Natural killer cell (primary cell): ENCODE results near the gene TBRG4. TPM values are rescaled to one million over a fixed set of nuclear protein-coding genes. Genes with fewer than 3 reads are reported as not detected.

ENCODE experiments used
- ATAC-seq, 3 donors: fragments of 150-1000 bp in 2 of 3; fragments of 200-7000 bp in 1 of 3; cut with Tn5 transposase; 1 replicate in 1 of 3; 2 replicates in 2 of 3; pipeline ENCODE4 v1.10.0; 2021; ENCODE audit warnings: mild to moderate bottlenecking in 2 of 3, moderate library complexity in 2 of 3
- DNase-seq, 2 donors: peaks; one replicate each; pipeline versions ENCODE4 v3.0.0 to v3.0.0-alpha.2; 2013 to 2021; ENCODE audit warnings: mixed read lengths in 1 of 2
- H3K27ac ChIP-seq: one replicate; pipeline ENCODE4 v1.5.1; 2013; ENCODE audit warnings: mild to moderate bottlenecking, low read length
- H3K27me3 ChIP-seq: one replicate; pipeline ENCODE4 v1.6.1; 2013; ENCODE audit warnings: low read length; ENCODE audit not compliant: control insufficient read depth, insufficient read depth
- H3K36me3 ChIP-seq: one replicate; pipeline ENCODE4 v1.6.1; 2013; ENCODE audit warnings: low read length; ENCODE audit not compliant: control insufficient read depth, insufficient read depth
- H3K4me1 ChIP-seq: one replicate; pipeline ENCODE4 v1.6.1; 2013; ENCODE audit warnings: low read length; ENCODE audit not compliant: control insufficient read depth, insufficient read depth
- H3K4me3 ChIP-seq: one replicate; pipeline ENCODE4 v1.5.1; 2013; ENCODE audit warnings: low read length
- H3K9me3 ChIP-seq: one replicate; pipeline ENCODE4 v1.6.1; 2013; ENCODE audit warnings: low read length; ENCODE audit not compliant: control insufficient read depth, insufficient read depth
- H3K27ac Mint-ChIP-seq, 2 donors: one replicate each; pipeline ENCODE4 v1.8.0; 2022; ENCODE audit warnings: mild to moderate bottlenecking in 2 of 2, mixed read lengths in 2 of 2, moderate library complexity in 1 of 2
- H3K27me3 Mint-ChIP-seq, 2 donors: one replicate each; pipeline ENCODE4 v1.8.0; 2022; ENCODE audit warnings: low read depth in 2 of 2, mixed read lengths in 2 of 2
- H3K36me3 Mint-ChIP-seq: one replicate; pipeline ENCODE4 v1.8.0; 2022; ENCODE audit warnings: mixed read lengths
- H3K4me1 Mint-ChIP-seq, 2 donors: one replicate each; pipeline ENCODE4 v1.8.0; 2022; ENCODE audit warnings: mixed read lengths in 2 of 2
- H3K4me3 Mint-ChIP-seq: one replicate; pipeline ENCODE4 v1.8.0; 2022; ENCODE audit warnings: mild to moderate bottlenecking, moderate library complexity, mixed read lengths
- H3K9me3 Mint-ChIP-seq, 2 donors: one replicate each; pipeline ENCODE4 v1.8.0; 2022; ENCODE audit warnings: mixed read lengths in 2 of 2
- CTCF ChIP-seq: fragments of 200-600 bp; IDR thresholded peaks from one replicate; pipeline ENCODE4 v1.8.0; 2022; ENCODE audit warnings: antibody characterized with exemption
- WGBS: methylation state at CpG from one replicate; pipeline ENCODE4 v1.1.7; 2013; ENCODE audit warnings: missing lambda C conversion rate; ENCODE audit not compliant: insufficient coverage; 5-methylcytosine and 5-hydroxymethylcytosine counted together
- intact Hi-C: fragments of 100-400 bp; cut with micrococcal nuclease; formaldehyde crosslinking; loops from one replicate; pipeline ENCODE4 v1.14.2; 2022
- total RNA-seq, 4 donors: library from RNA; stranded (reverse); fragments of 120-200 nt in 1 of 4; gene quantifications; one replicate each; pipeline versions ENCODE4 v1.2.3 to v1.2.4, GENCODE V29; 2013 to 2022

TBRG4 gene
- total RNA-seq, 3 donors from 2014 or later (not counting 1 experiment from before 2014, with no cell fraction given) = 48.6 to 56.7 (median 55.9) TPM

GRCh38 chr7:45082031-45082830, 29.3 kb downstream of the TBRG4 start:
- H3K27ac ChIP-seq = no peak overlapping the region
- 93% methylated on average over 18 of the region's 18 CpGs for WGBS

GRCh38 chr7:45081670-45081974, 29.9 kb downstream of the TBRG4 start:
- no peaks in the 10 kb centered on the region for H3K27me3 ChIP-seq
- peaks cover 12 to 39% of the 10 kb centered on the region in 2 donors for H3K4me1 Mint-ChIP-seq
- intact Hi-C loops = no loop called here
- DNase-seq (no peak), ATAC-seq (no peak)
- no peaks in the 10 kb centered on the region for H3K9me3 ChIP-seq
- WGBS = 97% methylated on average over 9 of the region's 9 CpGs
- TF ChIP-seq CTCF = no peak
- peaks cover 14% of the 10 kb centered on the region for H3K36me3 ChIP-seq
- H3K9me3 Mint-ChIP-seq = no peaks in the 10 kb centered on the region
- no peaks in the 10 kb centered on the region for H3K27me3 Mint-ChIP-seq
- H3K27ac ChIP-seq = no peak overlapping the region
- peaks cover 8% of the 10 kb centered on the region for H3K4me1 ChIP-seq
- H3K4me3 ChIP-seq = no peak overlapping the region
- H3K27ac Mint-ChIP-seq = no peak overlapping the region
- no peaks in the 10 kb centered on the region for H3K36me3 Mint-ChIP-seq
- H3K4me3 Mint-ChIP-seq = no peak overlapping the region

More at GRCh38 chr7:45082031-45082830, 29.3 kb downstream of the TBRG4 start:
- H3K27me3 ChIP-seq = no peaks in the 10 kb centered on the region
- H3K9me3 Mint-ChIP-seq = no peaks in the 10 kb centered on the region
- no peak overlapping the region for H3K27ac Mint-ChIP-seq
- TF ChIP-seq CTCF = no peak
- H3K9me3 ChIP-seq = no peaks in the 10 kb centered on the region
- H3K4me3 Mint-ChIP-seq = no peak overlapping the region
- no peaks in the 10 kb centered on the region for H3K36me3 Mint-ChIP-seq
- peaks cover 1% of the 10 kb centered on the region for H3K4me1 ChIP-seq
- ATAC-seq (no peak), DNase-seq (no peak)
- intact Hi-C loops = no loop called here
- no peaks in the 10 kb centered on the region for H3K27me3 Mint-ChIP-seq
- peaks cover 8 to 33% of the 10 kb centered on the region in 2 donors for H3K4me1 Mint-ChIP-seq
- H3K36me3 ChIP-seq = peaks cover 8% of the 10 kb centered on the region
- H3K4me3 ChIP-seq = no peak overlapping the region

GRCh38 chr7:45080958-45081669, 30.4 kb downstream of the TBRG4 start:
- TF ChIP-seq CTCF = no peak
- intact Hi-C loops = no loop called here

More at GRCh38 chr7:45080958-45081669, 30.4 kb downstream of the TBRG4 start:
- H3K9me3 ChIP-seq = no peaks in the 10 kb centered on the region
- H3K27ac Mint-ChIP-seq = no peak overlapping the region
- no peak for ATAC-seq
- DNase-seq = no peak
- no peaks in the 10 kb centered on the region for H3K9me3 Mint-ChIP-seq
- no peak overlapping the region for H3K4me3 Mint-ChIP-seq
- H3K4me3 ChIP-seq = no peak overlapping the region
- H3K27ac ChIP-seq = no peak overlapping the region
- peaks cover 13% of the 10 kb centered on the region for H3K4me1 ChIP-seq
- WGBS = 93% methylated on average over 14 of the region's 14 CpGs
- H3K27me3 ChIP-seq = no peaks in the 10 kb centered on the region
- no peaks in the 10 kb centered on the region for H3K27me3 Mint-ChIP-seq
- H3K36me3 Mint-ChIP-seq = no peaks in the 10 kb centered on the region
- H3K36me3 ChIP-seq = peaks cover 19% of the 10 kb centered on the region
- H3K4me1 Mint-ChIP-seq = peaks cover 15 to 43% of the 10 kb centered on the region in 2 donors
